HepG2 (cell line): ENCODE data around the gene OR2B2. TPM values are rescaled to one million over a fixed set of nuclear protein-coding genes. Genes with fewer than 3 reads are reported as not detected.

ENCODE experiments used
- ARNT ChIP-seq: fragments of 450-650 bp; IDR thresholded peaks from 2 replicates; pipeline ENCODE4 v1.6.1; 2017
- ATAD3A ChIP-seq: sonication (generic); formaldehyde crosslinking; IDR thresholded peaks from 2 replicates; pipeline ENCODE4 v1.4.0; 2020; ENCODE audit warnings: missing genetic modification reagents
- ATF3 ChIP-seq: sonication (generic); formaldehyde crosslinking; IDR thresholded peaks from 2 replicates; pipeline ENCODE4 v1.4.0; 2020; ENCODE audit warnings: missing genetic modification reagents
- ATF7 ChIP-seq, 2 experiments: fragments of 450-650 bp in 1 of 2; sonication (generic) in 1 of 2; formaldehyde crosslinking in 1 of 2; IDR thresholded peaks; 2 replicates each; pipeline versions ENCODE4 v1.4.0 to v1.6.1; 2016 to 2020; ENCODE audit warnings: antibody characterized with exemption in 1 of 2, mild to moderate bottlenecking in 1 of 2, missing genetic modification reagents in 1 of 2
- CREM ChIP-seq, 2 experiments: sonication (generic) in 1 of 2; formaldehyde crosslinking in 1 of 2; IDR thresholded peaks; 2 replicates each; pipeline versions ENCODE4 v1.4.0 to v1.6.1; 2016 to 2020; ENCODE audit warnings: antibody characterized with exemption in 1 of 2, mild to moderate bottlenecking in 1 of 2, missing genetic modification reagents in 1 of 2
- ETS1 ChIP-seq: sonication (generic); formaldehyde crosslinking; IDR thresholded peaks from 2 replicates; pipeline ENCODE4 v1.4.0; 2020; ENCODE audit warnings: missing genetic modification reagents
- ETV6 ChIP-seq: sonication (generic); formaldehyde crosslinking; conservative IDR thresholded peaks from 2 replicates; pipeline ENCODE4 v1.4.0; 2020; ENCODE audit warnings: missing genetic modification reagents
- FOXP4 ChIP-seq: sonication (generic); formaldehyde crosslinking; IDR thresholded peaks from 2 replicates; pipeline ENCODE4 v1.4.0; 2020; ENCODE audit warnings: missing genetic modification reagents
- HMG20A ChIP-seq: IDR thresholded peaks from 2 replicates; pipeline ENCODE4 v1.6.1; 2016; ENCODE audit warnings: borderline replicate concordance
- KMT2A ChIP-seq: sonication (generic); formaldehyde crosslinking; IDR thresholded peaks from 2 replicates; pipeline ENCODE4 v1.4.0; 2020; ENCODE audit warnings: missing genetic modification reagents
- LBX2 ChIP-seq: sonication (generic); formaldehyde crosslinking; IDR thresholded peaks from 2 replicates; pipeline ENCODE4 v1.5.0; 2020; ENCODE audit warnings: missing genetic modification reagents, mild to moderate bottlenecking, borderline replicate concordance
- MED1 ChIP-seq: sonication (generic); formaldehyde crosslinking; IDR thresholded peaks from 2 replicates; pipeline ENCODE4 v1.4.0; 2020; ENCODE audit warnings: missing genetic modification reagents
- PCBP1 ChIP-seq: fragments of 200-400 bp; formaldehyde crosslinking; IDR thresholded peaks from 2 replicates; pipeline ENCODE4 v1.6.1; 2017; ENCODE audit warnings: mild to moderate bottlenecking, low read depth, low read length, borderline replicate concordance
- RAD21 ChIP-seq: fragments of 450-650 bp; formaldehyde crosslinking; IDR thresholded peaks from 2 replicates; pipeline ENCODE4 v1.5.0; 2020; ENCODE audit warnings: mild to moderate bottlenecking
- REPIN1 ChIP-seq: sonication (generic); formaldehyde crosslinking; IDR thresholded peaks from 2 replicates; pipeline ENCODE4 v1.8.0; 2022; ENCODE audit warnings: missing genetic modification reagents, low read depth, mild to moderate bottlenecking, borderline replicate concordance
- SNAI1 ChIP-seq: sonication (generic); formaldehyde crosslinking; IDR thresholded peaks from 2 replicates; pipeline ENCODE4 v1.5.0; 2020; ENCODE audit warnings: mild to moderate bottlenecking, missing genetic modification reagents, borderline replicate concordance
- ZBTB42 ChIP-seq: sonication (generic); formaldehyde crosslinking; IDR thresholded peaks from 2 replicates; pipeline ENCODE4 v1.5.0; 2020; ENCODE audit warnings: mild to moderate bottlenecking, missing genetic modification reagents
- ZFP36 ChIP-seq: fragments of 150-350 bp; IDR thresholded peaks from 2 replicates; pipeline ENCODE4 v1.6.1; 2018; ENCODE audit warnings: borderline replicate concordance, low read length, low read depth; ENCODE audit not compliant: partially characterized antibody
- ZNF33B ChIP-seq: sonication (generic); formaldehyde crosslinking; IDR thresholded peaks from 2 replicates; pipeline ENCODE4 v1.5.1; 2020; ENCODE audit warnings: mild to moderate bottlenecking, missing genetic modification reagents
- ZNF343 ChIP-seq: sonication (generic); formaldehyde crosslinking; IDR thresholded peaks from 2 replicates; pipeline ENCODE4 v1.4.0; 2020; ENCODE audit warnings: mild to moderate bottlenecking, missing genetic modification reagents
- ZNF383 ChIP-seq: sonication (generic); formaldehyde crosslinking; IDR thresholded peaks from 2 replicates; pipeline ENCODE4 v1.4.0; 2020; ENCODE audit warnings: missing genetic modification reagents, mild to moderate bottlenecking, borderline replicate concordance
- ZNF484 ChIP-seq: sonication (generic); formaldehyde crosslinking; IDR thresholded peaks from 2 replicates; pipeline ENCODE4 v1.5.1; 2020; ENCODE audit warnings: mild to moderate bottlenecking, low read depth, missing genetic modification reagents, borderline replicate concordance
- ZNF557 ChIP-seq: sonication (generic); formaldehyde crosslinking; IDR thresholded peaks from 2 replicates; pipeline ENCODE4 v1.4.0; 2020; ENCODE audit warnings: missing genetic modification reagents
- ZNF746 ChIP-seq: sonication (generic); formaldehyde crosslinking; IDR thresholded peaks from 2 replicates; pipeline ENCODE4 v1.8.0; 2022; ENCODE audit warnings: mild to moderate bottlenecking, missing genetic modification reagents
- ZNF891 ChIP-seq: sonication (generic); formaldehyde crosslinking; IDR thresholded peaks from 2 replicates; pipeline ENCODE4 v1.5.0; 2020; ENCODE audit warnings: mild to moderate bottlenecking, missing genetic modification reagents
- polyA plus RNA-seq, 8 experiments: library from polyadenylated mRNA; depleted of rRNA in 3 of 8; stranded (reverse) in 7 of 8; unstranded in 1 of 8; fragments of >200 nt; fragmentation: Illumina TruSeq in 4 of 8; extraction: Trizol in 4 of 8; gene quantifications; 2 replicates each; pipeline versions ENCODE4 v1.2.1 to v1.2.3, GENCODE V29; 2011 to 2016; ENCODE audit warnings: low read depth in 4 of 8, missing spikeins in 1 of 8, mixed read lengths in 1 of 8; ENCODE audit not compliant: insufficient read depth in 1 of 8
- total RNA-seq, 5 experiments: library from RNA; depleted of rRNA; stranded (reverse); fragments of >200 nt; fragmentation: Illumina TruSeq; extraction: Trizol; gene quantifications; 2 replicates each; pipeline ENCODE4 v1.2.3, GENCODE V29; 2016; ENCODE audit warnings: low read depth in 1 of 5

OR2B2 gene
- total and polyA plus RNA-seq, 2 of the 13 experiments (the other 11 are each of a cell fraction or from before 2014, with no cell fraction given): not detected

- TF ChIP-seq ZNF33B (CRISPR knock-in tag): peak; percentile 77; the same call in 1 of the 2 replicates
- TF ChIP-seq MED1: peak; percentile 91
- peak; percentile 52; the same call in 1 of the 2 replicates for TF ChIP-seq RAD21
- TF ChIP-seq ATF3 (CRISPR knock-in tag): no peak; the same call in 1 of the 2 replicates
- peak; percentile 47; the same call in 1 of the 2 replicates for TF ChIP-seq FOXP4
- TF ChIP-seq ZNF343 (CRISPR knock-in tag): peak; percentile 50; the same call in 1 of the 2 replicates
- 0 out of 2 replicates have a peak, but pooled peaks have one; percentile 78 for TF ChIP-seq ATAD3A (CRISPR knock-in tag)
- TF ChIP-seq ZNF891 (CRISPR knock-in tag): peak; percentile 94; the same call in 1 of the 2 replicates
- 0 out of 2 replicates have a peak, but pooled peaks have one; percentile 51 for TF ChIP-seq ETS1 (CRISPR knock-in tag)
- peak; percentile 85; the same call in 1 of the 2 replicates for TF ChIP-seq LBX2 (CRISPR knock-in tag)
- TF ChIP-seq ZNF484 (CRISPR knock-in tag): no peak; the same call in 1 of the 2 replicates
- peak; percentile 74; the same call in 1 of the 2 replicates for TF ChIP-seq ZBTB42 (CRISPR knock-in tag)
- no peak for TF ChIP-seq ARNT
- TF ChIP-seq ATF7 (IDR thresholded peaks at IDR 0.05): no peak
- TF ChIP-seq ATF7 (CRISPR knock-in tag; IDR thresholded peaks at IDR 0.05): 0 out of 2 replicates have a peak, but pooled peaks have one; percentile 4
- peak; percentile 82; the same call in 1 of the 2 replicates for TF ChIP-seq ZNF557
- TF ChIP-seq ETV6 (CRISPR knock-in tag): peak; percentile 84; the same call in 1 of the 2 replicates
- peak; percentile 64 for TF ChIP-seq ZNF746 (CRISPR knock-in tag)
- peak; percentile 90 for TF ChIP-seq CREM (IDR thresholded peaks at IDR 0.05)
- 0 out of 2 replicates have a peak, but pooled peaks have one; percentile 21 for TF ChIP-seq CREM (CRISPR knock-in tag; IDR thresholded peaks at IDR 0.05)
- TF ChIP-seq SNAI1 (CRISPR knock-in tag): peak; percentile 87
- no peak for TF ChIP-seq ZFP36
- TF ChIP-seq HMG20A (CRISPR knock-in tag): no peak; the same call in 1 of the 2 replicates
- peak; percentile 58 for TF ChIP-seq KMT2A (CRISPR knock-in tag)
- TF ChIP-seq REPIN1 (CRISPR knock-in tag): peak; percentile 98
- no peak for TF ChIP-seq ZNF383 (CRISPR knock-in tag)
- TF ChIP-seq PCBP1: 0 out of 2 replicates have a peak, but pooled peaks have one; percentile 72
Measured at GRCh38 chr6:27893059-27893835, 18.9 kb downstream of the OR2B2 start (continued).
